Heart left ventricle (tissue), 16 donors: Measurements from ENCODE around the gene SRSF11. TPM values are rescaled to one million over a fixed set of nuclear protein-coding genes. Genes with fewer than 3 reads are reported as not detected.

Experiments used
- ATAC-seq, 4 donors: fragments of 200-7000 bp; cut with Tn5 transposase; one replicate each; pipeline ENCODE4 v1.9.1; 2020 to 2022; ENCODE audit warnings: moderate library complexity in 4 of 4, mild to moderate bottlenecking in 3 of 4, moderate number of reproducible peaks in 1 of 4
- DNase-seq, 5 donors: peaks; one replicate each; pipeline ENCODE4 v3.0.0-alpha.2; 2020
- H3K27ac ChIP-seq, 12 donors: fragments of 200-600 bp; sonication (generic) in 4 of 12; one replicate each; pipeline versions ENCODE4 v1.5.0 to v1.8.0; 2016 to 2022; ENCODE audit warnings: mild to moderate bottlenecking in 2 of 12
- H3K27me3 ChIP-seq, 9 donors: fragments of 200-600 bp; sonication (generic) in 2 of 9; one replicate each; pipeline versions ENCODE4 v1.5.1 to v1.8.0; 2016 to 2022; ENCODE audit warnings: mild to moderate bottlenecking in 3 of 9
- H3K36me3 ChIP-seq, 9 donors: fragments of 200-600 bp; sonication (generic) in 2 of 9; one replicate each; pipeline versions ENCODE4 v1.5.0 to v1.8.0; 2018 to 2022; ENCODE audit warnings: mild to moderate bottlenecking in 2 of 9
- H3K4me1 ChIP-seq, 12 donors: fragments of 200-600 bp; sonication (generic) in 4 of 12; one replicate each; pipeline versions ENCODE4 v1.5.0 to v1.8.0; 2016 to 2022; ENCODE audit warnings: mild to moderate bottlenecking in 3 of 12
- H3K4me3 ChIP-seq, 12 donors: fragments of 200-600 bp; sonication (generic) in 4 of 12; one replicate each; pipeline versions ENCODE4 v1.5.0 to v1.8.0; 2017 to 2022; ENCODE audit warnings: mild to moderate bottlenecking in 9 of 12, moderate library complexity in 4 of 12
- H3K9me3 ChIP-seq, 12 donors: fragments of 200-600 bp; sonication (generic) in 4 of 12; one replicate each; pipeline versions ENCODE4 v1.5.0 to v1.8.0; 2016 to 2022; ENCODE audit warnings: mild to moderate bottlenecking in 1 of 12
- POLR2A ChIP-seq, 2 donors: fragments of 450-650 bp; IDR thresholded peaks; one replicate each; pipeline ENCODE4 v1.6.1; 2017; ENCODE audit warnings: antibody characterized with exemption in 2 of 2, mild to moderate bottlenecking in 2 of 2, moderate library complexity in 2 of 2
- WGBS, 4 donors: extraction: QIAGEN DNeasy Blood & Tissue Kit in 2 of 4; methylation state at CpG; one replicate each; pipeline versions ENCODE4 v1.1.5 to v1.1.7; 2013 to 2018; 5-methylcytosine and 5-hydroxymethylcytosine counted together
- intact Hi-C, 10 donors: fragments of 100-400 bp; cut with DNase I; formaldehyde crosslinking; loops; one replicate each; pipeline versions ENCODE4 v1.11.1 to v1.14.2; 2022
- polyA plus RNA-seq, 2 donors: library from polyadenylated mRNA; stranded (reverse); fragments of 200-250 nt; gene quantifications; one replicate each; pipeline ENCODE4 v1.2.3, GENCODE V29; 2013
- total RNA-seq, 9 donors: library from RNA; depleted of rRNA in 2 of 9; stranded (reverse); fragments of >200 nt in 2 of 9; fragmentation: NEBNext Ultra II Directional in 3 of 9; extraction: Animal tissue kit (Norgen Biotek cat#: 25700) in 3 of 9; gene quantifications; one replicate each; pipeline versions ENCODE4 v1.1.0 to v1.2.4, GENCODE V29; 2016 to 2023
- TF ChIP-seq, protein P1 (sequence below), 12 donors: fragments of 200-600 bp; sonication (generic) in 4 of 12; IDR thresholded peaks; one replicate each; pipeline versions ENCODE4 v1.5.0 to v1.8.0; 2018 to 2022; ENCODE audit warnings: antibody characterized with exemption in 12 of 12, mild to moderate bottlenecking in 5 of 12
- donor health status: ischemic (EF 13 %, LVEDD 7.1; RV severe dilation, severe dysfunction).
- donor health status: healthy with polysubstance abuse.
- donor health status: DM: no; HTN: yes; CAD: no.
- donor health status: DM: no; HTN: no; CAD: no.
- donor health status: ischemic (EF 25% LVEDD 6.9; RV normal size, moderate dysfunction).
- donor health status: ischemic (EF 25% LVEDD 5.7; RV mildly dilated, moderate dysfunction).
- donor health status: healthy.
- donor health status: DM: yes; HTN: yes; CAD: no.
- donor health status: ischemic (EF 35%, LVEDD 5.7; RV mildly dilated, moderate dysfunction).
- donor health status: nonischemic (EF 11% LVEDD 7.7; RV severe dilation, severe dysfunction).
- donor health status: DM: yes; HTN: yes; CAD: no.
- donor health status: PGD.
- donor health status: ischemic (EF 29% LVEDD 5.4; RV normal size, mild dysfunction).
- donor health status: nonischemic (EF 23%, LVEDD 6.1; RV moderate dilation, normal function).

Gene SRSF11
- total and polyA plus RNA-seq, 11 donors: 27.9 to 73.2 (median 53.6) TPM

- 94 to 98% (median 96%) methylated on average over 7 of the region's 7 CpGs for WGBS, 4 donors
- Histone ChIP-seq H3K4me1 (peaks cover 0 to 69% (median 39%) of the 10 kb centered on the region in 12 donors), H3K36me3 (peaks cover 0 to 25% (median 17%) of the 10 kb centered on the region in 9 donors), H3K9me3 (no peaks in the 10 kb centered on the region), H3K4me3 (no peak overlapping the region), H3K27me3 (no peaks in the 10 kb centered on the region), H3K27ac (no peak overlapping the region)
- TF ChIP-seq, protein P1, sequence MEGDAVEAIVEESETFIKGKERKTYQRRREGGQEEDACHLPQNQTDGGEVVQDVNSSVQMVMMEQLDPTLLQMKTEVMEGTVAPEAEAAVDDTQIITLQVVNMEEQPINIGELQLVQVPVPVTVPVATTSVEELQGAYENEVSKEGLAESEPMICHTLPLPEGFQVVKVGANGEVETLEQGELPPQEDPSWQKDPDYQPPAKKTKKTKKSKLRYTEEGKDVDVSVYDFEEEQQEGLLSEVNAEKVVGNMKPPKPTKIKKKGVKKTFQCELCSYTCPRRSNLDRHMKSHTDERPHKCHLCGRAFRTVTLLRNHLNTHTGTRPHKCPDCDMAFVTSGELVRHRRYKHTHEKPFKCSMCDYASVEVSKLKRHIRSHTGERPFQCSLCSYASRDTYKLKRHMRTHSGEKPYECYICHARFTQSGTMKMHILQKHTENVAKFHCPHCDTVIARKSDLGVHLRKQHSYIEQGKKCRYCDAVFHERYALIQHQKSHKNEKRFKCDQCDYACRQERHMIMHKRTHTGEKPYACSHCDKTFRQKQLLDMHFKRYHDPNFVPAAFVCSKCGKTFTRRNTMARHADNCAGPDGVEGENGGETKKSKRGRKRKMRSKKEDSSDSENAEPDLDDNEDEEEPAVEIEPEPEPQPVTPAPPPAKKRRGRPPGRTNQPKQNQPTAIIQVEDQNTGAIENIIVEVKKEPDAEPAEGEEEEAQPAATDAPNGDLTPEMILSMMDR (IDR thresholded peaks at IDR 0.05): no peak
- TF ChIP-seq POLR2A (IDR thresholded peaks at IDR 0.05): no peak
- DNase-seq (no peak), ATAC-seq (no peak)
- intact Hi-C loops: loop anchor here in 4 of 10 donors (5.0 to 10.0 kb wide), 4 partner anchors 144 to 207 kb away; partner anchors contain the start of genes ANKRD13C (in 3 of the 4) and CTH (in 3 of the 4)
These were observed 12.9 kb upstream of the SRSF11 start for GRCh38 chr1:70208292-70208691.

- DNase-seq (no peak), ATAC-seq (no peak)
- Histone ChIP-seq H3K27ac (peak overlapping the region in 1 of 12 donors; percentile 10), H3K4me1 (peaks cover 0 to 53% (median 29%) of the 10 kb centered on the region in 12 donors), H3K36me3 (peaks cover 0 to 35% (median 27%) of the 10 kb centered on the region in 9 donors), H3K9me3 (no peaks in the 10 kb centered on the region), H3K27me3 (no peaks in the 10 kb centered on the region), H3K4me3 (no peak overlapping the region)
- 66 to 70% (median 67%) methylated on average over 1 of the region's 1 CpG for WGBS, 4 donors
- intact Hi-C loops: no loop called here
- TF ChIP-seq POLR2A (IDR thresholded peaks at IDR 0.05): no peak
- TF ChIP-seq, protein P1 (IDR thresholded peaks at IDR 0.05): no peak
These were observed 10.4 kb upstream of the SRSF11 start for GRCh38 chr1:70210820-70211219.

- peaks cover 0 to 48% (median 27%) of the 10 kb centered on the region in 12 donors for H3K4me1 ChIP-seq
- no peak for TF ChIP-seq POLR2A (IDR thresholded peaks at IDR 0.05)
- TF ChIP-seq, protein P1 (IDR thresholded peaks at IDR 0.05): no peak
- no peak for DNase-seq
- H3K27me3 ChIP-seq: no peaks in the 10 kb centered on the region
- no peak overlapping the region for H3K27ac ChIP-seq
- H3K4me3 ChIP-seq: no peak overlapping the region
- peaks cover 0 to 42% (median 30%) of the 10 kb centered on the region in 9 donors for H3K36me3 ChIP-seq
- ATAC-seq: no peak
- no peaks in the 10 kb centered on the region for H3K9me3 ChIP-seq
- intact Hi-C loops: no loop called here
These were observed 9.6 kb upstream of the SRSF11 start for GRCh38 chr1:70211541-70211940.

GRCh38 chr1:70220015-70220414, 1.2 kb upstream of the SRSF11 start:
- TF ChIP-seq, protein P1 (IDR thresholded peaks at IDR 0.05): no peak
- no peak for TF ChIP-seq POLR2A (IDR thresholded peaks at IDR 0.05)
- Histone ChIP-seq H3K36me3 (peaks cover 0 to 46% (median 37%) of the 10 kb centered on the region in 9 donors), H3K27ac (peak overlapping the region in 1 of 12 donors; percentile 94), H3K4me1 (peaks cover 0 to 50% (median 39%) of the 10 kb centered on the region in 12 donors), H3K27me3 (no peaks in the 10 kb centered on the region), H3K9me3 (no peaks in the 10 kb centered on the region), H3K4me3 (no peak overlapping the region)
- no peak for DNase-seq
- no peak for ATAC-seq
- 61 to 67% (median 65%) methylated on average over 2 of the region's 2 CpGs for WGBS, 4 donors
- intact Hi-C loops: loop anchor here in 6 of 10 donors (5.0 to 10.0 kb wide), 4 partner anchors 132 to 195 kb away; partner anchors contain the start of genes ANKRD13C (in 5 of the 6) and CTH (in 3 of the 6)
